Loucy (cell line): Measurements from ENCODE around the gene SFXN5.

Experiments
- H2AFZ ChIP-seq: fragments of 200-600 bp; sonication (generic); 2 replicates; pipeline ENCODE4 v1.6.0; 2016; ENCODE audit warnings: antibody characterized with exemption, mild to moderate bottlenecking, low read length, moderate library complexity
- H3F3A ChIP-seq: fragments of 200-600 bp; 2 replicates; pipeline ENCODE4 v1.6.0; 2016; ENCODE audit warnings: antibody characterized with exemption, low read depth, mild to moderate bottlenecking
- H3K27me3 ChIP-seq: fragments of 200-600 bp; sonication (generic); 2 replicates; pipeline ENCODE4 v1.6.1; 2014; ENCODE audit warnings: low read length, mild to moderate bottlenecking; ENCODE audit not compliant: insufficient read depth, poor library complexity, severe bottlenecking
- H3K36me3 ChIP-seq: fragments of 200-600 bp; sonication (generic); 2 replicates; pipeline ENCODE4 v1.6.1; 2016; ENCODE audit warnings: low read length; ENCODE audit not compliant: insufficient read depth
- H3K4me1 ChIP-seq: fragments of 200-600 bp; sonication (generic); 2 replicates; pipeline ENCODE4 v1.5.1; 2014; ENCODE audit warnings: low read length, mild to moderate bottlenecking; ENCODE audit not compliant: insufficient read depth, poor library complexity, severe bottlenecking
- H3K4me2 ChIP-seq: fragments of 200-600 bp; sonication (generic); 2 replicates; pipeline ENCODE4 v1.6.0; 2014; ENCODE audit warnings: antibody characterized with exemption, low read length, low read depth, mild to moderate bottlenecking; ENCODE audit not compliant: poor library complexity, severe bottlenecking
- H3K4me3 ChIP-seq: fragments of 200-600 bp; sonication (generic); 2 replicates; pipeline ENCODE4 v1.5.1; 2014; ENCODE audit warnings: low read length, mild to moderate bottlenecking, mixed read lengths; ENCODE audit not compliant: poor library complexity, severe bottlenecking
- H3K79me2 ChIP-seq: fragments of 200-600 bp; sonication (generic); 2 replicates; pipeline ENCODE4 v1.6.1; 2014; ENCODE audit warnings: low read length; ENCODE audit not compliant: insufficient read depth
- H3K9ac ChIP-seq: fragments of 200-600 bp; sonication (generic); 2 replicates; pipeline ENCODE4 v1.6.0; 2014; ENCODE audit warnings: mild to moderate bottlenecking, low read depth, low read length, moderate library complexity; ENCODE audit not compliant: poor library complexity, severe bottlenecking
- H3K9me2 ChIP-seq: fragments of 200-600 bp; sonication (generic); replicated peaks from 2 replicates; pipeline ENCODE4 v1.6.1; 2016; ENCODE audit warnings: low read depth, low read length, mixed read lengths
- H3K9me3 ChIP-seq: fragments of 200-600 bp; sonication (generic); 2 replicates; pipeline ENCODE4 v1.6.1; 2014; ENCODE audit warnings: mild to moderate bottlenecking, antibody characterized with exemption, low read length, low read depth; ENCODE audit not compliant: insufficient read depth
- H4K20me1 ChIP-seq: fragments of 200-600 bp; sonication (generic); 2 replicates; pipeline ENCODE4 v1.6.0; 2014; ENCODE audit warnings: antibody characterized with exemption, low read length, mild to moderate bottlenecking; ENCODE audit not compliant: insufficient read depth, poor library complexity, severe bottlenecking
- CTCF ChIP-seq: fragments of 200-600 bp; sonication (generic); conservative IDR thresholded peaks from 2 replicates; pipeline ENCODE4 v1.5.1; 2014; ENCODE audit warnings: mild to moderate bottlenecking, antibody characterized with exemption, low read length
- EZH2phosphoT487 ChIP-seq: fragments of 200-600 bp; IDR thresholded peaks from 2 replicates; pipeline ENCODE4 v1.6.1; 2018; ENCODE audit warnings: antibody characterized with exemption, mild to moderate bottlenecking, moderate library complexity, borderline replicate concordance

Gene SFXN5

GRCh38 chr2:72984172-72984671 lies 87.3 kb downstream of the SFXN5 start:
- Histone ChIP-seq H3K9me2 (no peaks in the 10 kb centered on the region), H3K9me3 (no peaks in the 10 kb centered on the region), H2AFZ (no peak overlapping the region), H3K36me3 (peaks cover 3% of the 10 kb centered on the region; the same call in 1 of the 2 replicates), H4K20me1 (no peaks in the 10 kb centered on the region), H3K27me3 (no peaks in the 10 kb centered on the region), H3F3A (no peaks in the 10 kb centered on the region), H3K4me2 (no peak overlapping the region), H3K4me1 (peaks cover 9% of the 10 kb centered on the region), H3K79me2 (no peaks in the 10 kb centered on the region), H3K4me3 (no peak overlapping the region), H3K9ac (no peak overlapping the region)
- TF ChIP-seq EZH2phosphoT487 (no peak), CTCF (no peak)

- Histone ChIP-seq H3K79me2 (no peaks in the 10 kb centered on the region), H3K36me3 (peaks cover 3% of the 10 kb centered on the region; the same call in 1 of the 2 replicates), H2AFZ (no peak overlapping the region), H3K4me2 (no peak overlapping the region), H3K9me2 (no peaks in the 10 kb centered on the region), H3K27me3 (no peaks in the 10 kb centered on the region), H3K4me1 (peaks cover 9% of the 10 kb centered on the region), H3F3A (no peaks in the 10 kb centered on the region), H3K4me3 (no peak overlapping the region), H3K9me3 (no peaks in the 10 kb centered on the region), H3K9ac (no peak overlapping the region), H4K20me1 (no peaks in the 10 kb centered on the region)
- TF ChIP-seq EZH2phosphoT487 (no peak), CTCF (no peak)
Measured at GRCh38 chr2:72983500-72984161, 87.9 kb downstream of the SFXN5 start.

- no peak for TF ChIP-seq EZH2phosphoT487
- TF ChIP-seq CTCF = no peak
- H2AFZ ChIP-seq = no peak overlapping the region
- no peaks in the 10 kb centered on the region for H3K9me2 ChIP-seq
Measured at GRCh38 chr2:72982781-72983499, 88.6 kb downstream of the SFXN5 start.

More at GRCh38 chr2:72982781-72983499, 88.6 kb downstream of the SFXN5 start:
- Histone ChIP-seq H3K36me3 (peaks cover 3% of the 10 kb centered on the region; the same call in 1 of the 2 replicates), H3K4me3 (no peak overlapping the region), H3K9me3 (no peaks in the 10 kb centered on the region), H3K9ac (no peak overlapping the region), H3K4me1 (peaks cover 9% of the 10 kb centered on the region), H3K27me3 (no peaks in the 10 kb centered on the region), H4K20me1 (no peaks in the 10 kb centered on the region), H3K79me2 (no peaks in the 10 kb centered on the region), H3F3A (no peaks in the 10 kb centered on the region), H3K4me2 (no peak overlapping the region)
